ENCODE measurements around the gene HTRA1.

HTRA1 gene

DNA sequence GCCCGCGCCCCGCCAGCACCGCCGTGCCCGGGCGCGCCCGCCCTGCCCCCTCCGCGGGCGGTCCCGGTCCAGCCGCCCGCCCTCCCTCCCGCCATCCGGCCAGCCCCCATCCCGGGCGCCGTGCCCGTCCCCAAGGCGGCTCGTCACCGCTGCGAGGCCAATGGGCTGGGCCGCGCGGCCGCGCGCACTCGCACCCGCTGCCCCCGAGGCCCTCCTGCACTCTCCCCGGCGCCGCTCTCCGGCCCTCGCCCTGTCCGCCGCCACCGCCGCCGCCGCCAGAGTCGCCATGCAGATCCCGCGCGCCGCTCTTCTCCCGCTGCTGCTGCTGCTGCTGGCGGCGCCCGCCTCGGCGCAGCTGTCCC lies at the start of gene HTRA1:
Gene HTRA1 (plus strand): TSS at position 187 of the 362 bp plus-strand sequence. CDS start 100 bp downstream, at position 287.
- DNase-seq: no peak

DNA sequence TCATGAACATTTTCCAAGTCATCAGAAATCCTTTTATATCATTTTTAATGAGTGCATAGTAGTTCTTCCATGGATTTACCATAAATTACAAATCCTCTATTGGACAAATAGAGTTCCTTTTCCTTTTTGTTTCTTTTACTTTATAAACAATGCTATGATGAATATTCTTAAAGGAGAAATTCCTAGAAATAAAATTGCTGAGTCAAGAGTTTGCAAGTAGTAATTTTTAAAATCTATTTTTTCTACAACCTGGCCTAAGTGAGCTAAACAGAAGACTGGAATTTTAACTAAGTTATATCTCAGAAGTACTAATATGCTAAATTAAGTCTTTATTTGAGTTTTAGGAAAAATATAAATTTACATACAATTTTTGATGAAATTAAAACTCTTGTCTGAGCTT lies 48.0 kb upstream of the HTRA1 start:
- no peak for DNase-seq

DNA sequence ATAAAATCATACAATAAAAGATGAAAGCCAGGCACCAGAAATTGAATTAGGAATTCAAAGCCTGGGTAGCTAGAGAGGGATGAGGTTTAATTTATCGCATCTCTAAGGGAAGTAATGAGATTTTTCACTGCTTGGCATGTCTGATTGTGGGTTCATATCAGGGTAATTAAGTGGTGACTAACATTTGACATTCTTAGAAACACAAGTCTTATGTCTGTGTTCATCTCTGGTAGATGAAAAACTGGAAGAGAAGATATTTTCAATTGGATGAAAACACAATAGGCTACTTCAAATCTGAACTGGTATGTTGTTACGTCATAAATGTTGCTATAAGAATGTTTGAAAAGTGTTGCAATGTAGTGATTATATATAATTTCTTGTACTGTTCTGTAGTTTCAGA lies 43.7 kb upstream of the HTRA1 start:
- no peak for DNase-seq

DNA sequence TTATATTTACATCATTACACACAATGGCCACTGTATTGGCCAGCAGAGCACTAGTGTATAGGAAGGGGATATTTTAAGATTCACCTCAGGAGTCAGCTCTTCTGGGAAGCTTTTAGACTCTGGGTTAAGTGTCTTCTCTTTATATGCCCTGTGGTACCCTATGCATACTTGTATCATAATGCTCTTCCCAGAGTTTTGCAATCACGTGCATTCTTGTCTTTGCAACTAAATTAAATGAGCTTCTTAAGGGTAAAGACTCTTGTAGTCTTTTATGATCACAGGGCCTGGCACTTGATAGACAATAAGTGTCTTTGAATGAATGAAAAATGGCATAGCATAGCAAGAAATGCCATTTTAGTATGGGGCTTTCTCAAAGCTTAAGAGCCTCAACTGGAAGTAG lies 42.3 kb upstream of the HTRA1 start:
- DNase-seq: no peak

DNA sequence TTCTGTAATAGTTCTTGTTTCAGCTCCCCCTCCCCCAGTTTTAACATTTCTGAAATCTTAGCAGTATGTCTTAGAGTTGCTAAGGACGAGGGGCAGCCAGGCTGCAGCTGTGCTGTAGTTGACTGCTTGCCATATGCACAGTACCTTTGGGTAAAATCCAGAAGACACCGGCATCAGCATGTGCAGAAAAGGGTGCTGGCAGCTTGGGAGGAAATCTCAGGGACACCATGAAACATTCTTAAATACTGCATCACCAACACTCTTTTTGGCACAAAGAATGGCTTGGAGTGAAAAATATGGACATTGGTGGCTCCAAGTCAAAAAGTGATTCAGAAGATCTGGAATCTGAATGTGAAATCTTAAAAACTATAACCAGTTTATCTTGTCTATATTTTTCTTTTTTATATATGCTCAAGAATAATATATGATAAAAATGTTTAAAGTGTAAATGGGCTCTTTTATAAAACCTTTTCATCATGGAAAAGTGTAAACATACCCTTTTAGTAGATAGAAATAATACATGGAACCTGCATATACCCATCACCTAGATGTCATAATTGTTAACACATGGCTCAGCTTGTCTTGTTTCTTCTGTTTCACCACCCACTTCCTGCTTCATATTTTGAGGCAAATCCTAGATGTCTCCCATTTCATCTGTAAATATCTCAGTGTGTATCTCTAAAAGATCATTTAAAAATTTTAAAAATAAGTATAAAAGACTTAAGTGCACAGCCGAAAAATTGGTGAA lies 41.3 kb upstream of the HTRA1 start:
- no peak for DNase-seq

DNA sequence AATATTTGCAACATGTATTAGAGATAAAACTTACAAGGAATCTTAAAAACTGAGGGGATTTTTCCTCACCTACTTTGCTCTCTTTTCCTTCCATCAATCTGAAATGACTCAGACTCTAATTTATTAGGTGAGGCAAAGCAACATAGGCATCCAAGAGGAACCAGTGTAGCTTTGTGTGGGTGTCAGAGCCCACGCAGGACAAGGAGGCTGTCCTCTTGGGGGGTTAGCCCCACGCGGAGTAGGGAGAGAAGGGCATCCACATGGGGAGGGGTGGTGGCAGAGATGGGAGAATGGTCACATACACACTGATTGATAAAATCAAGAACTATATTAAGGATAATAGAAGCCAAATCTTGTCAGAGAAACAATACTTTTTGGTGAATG lies 40.7 kb upstream of the HTRA1 start:
- no peak for DNase-seq

DNA sequence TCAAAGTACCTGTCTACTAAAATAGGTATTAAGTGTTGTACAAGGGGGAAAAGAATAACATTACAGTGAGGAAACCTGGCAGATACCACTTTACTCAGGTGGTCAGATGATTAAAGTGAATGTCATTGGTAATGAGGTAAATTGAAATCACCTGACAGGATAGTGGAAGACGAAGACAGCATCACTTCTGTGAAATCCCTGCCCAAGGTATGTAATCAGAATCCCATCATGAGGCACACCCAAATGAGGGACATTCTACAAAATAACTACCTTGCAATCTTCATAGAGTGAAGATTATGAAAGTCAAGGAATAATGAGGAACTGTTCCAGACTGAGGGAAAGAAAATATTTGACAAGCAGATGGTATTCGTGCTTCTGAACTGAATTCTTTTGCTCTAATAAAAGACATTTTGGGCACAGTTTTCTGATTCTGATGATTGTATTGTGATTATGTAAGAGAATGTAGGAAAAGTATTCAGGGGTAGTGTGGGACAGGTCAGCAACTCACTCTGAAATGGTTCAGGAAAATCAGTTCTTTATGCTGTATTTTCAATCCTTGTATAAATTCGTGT lies 40.2 kb upstream of the HTRA1 start:
- no peak for DNase-seq

DNA sequence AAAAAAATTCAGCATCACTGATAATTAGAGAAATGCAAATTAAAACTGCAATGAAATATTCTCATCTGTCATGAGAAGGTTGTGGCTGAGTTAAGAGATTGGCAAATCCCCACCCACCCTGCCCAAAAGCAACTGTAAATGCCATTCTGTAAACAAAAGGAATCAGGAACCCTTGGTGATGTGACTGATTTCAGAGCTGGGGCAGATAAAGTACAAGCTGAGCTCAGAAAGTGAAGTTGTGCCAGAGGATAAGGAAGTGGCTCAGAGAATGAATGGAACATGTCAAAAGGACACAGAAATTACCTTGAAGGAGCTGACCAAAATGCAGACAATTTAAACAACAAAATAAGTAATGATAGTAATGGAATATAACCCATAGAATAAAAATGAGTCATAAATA lies 39.6 kb upstream of the HTRA1 start:
- no peak for DNase-seq

DNA sequence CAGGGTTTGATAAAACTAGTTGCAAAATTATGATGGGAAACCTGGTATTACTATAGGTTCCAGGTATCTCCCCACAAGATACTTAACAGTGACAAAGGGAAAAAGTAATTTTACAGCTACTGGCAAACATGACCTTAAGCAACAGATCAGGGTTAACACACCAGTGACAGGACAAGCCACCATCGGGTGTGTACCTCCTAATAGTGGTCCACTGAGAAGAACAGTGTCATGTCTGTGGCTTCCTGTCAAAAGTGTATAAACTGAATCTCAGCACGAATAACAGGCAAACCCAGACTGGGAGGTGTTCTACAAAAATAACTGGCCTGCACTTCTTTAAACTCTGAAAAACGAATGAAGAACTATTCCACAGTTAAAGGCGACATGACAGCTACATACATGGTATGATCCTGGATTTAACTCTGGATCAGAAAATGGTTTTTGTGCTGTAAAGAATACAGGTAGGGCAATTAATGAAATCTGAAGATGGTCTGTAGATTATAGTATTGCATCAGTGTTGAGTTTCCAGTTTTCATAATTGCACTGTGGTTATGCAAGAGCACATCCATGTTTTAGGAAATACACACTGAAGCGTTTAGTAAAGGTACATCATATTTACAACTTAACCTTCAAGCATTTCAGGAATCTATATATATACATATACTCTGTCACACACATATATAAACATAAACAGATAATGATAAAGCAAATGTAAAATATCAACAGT lies 38.9 kb upstream of the HTRA1 start:
- DNase-seq: no peak

DNA sequence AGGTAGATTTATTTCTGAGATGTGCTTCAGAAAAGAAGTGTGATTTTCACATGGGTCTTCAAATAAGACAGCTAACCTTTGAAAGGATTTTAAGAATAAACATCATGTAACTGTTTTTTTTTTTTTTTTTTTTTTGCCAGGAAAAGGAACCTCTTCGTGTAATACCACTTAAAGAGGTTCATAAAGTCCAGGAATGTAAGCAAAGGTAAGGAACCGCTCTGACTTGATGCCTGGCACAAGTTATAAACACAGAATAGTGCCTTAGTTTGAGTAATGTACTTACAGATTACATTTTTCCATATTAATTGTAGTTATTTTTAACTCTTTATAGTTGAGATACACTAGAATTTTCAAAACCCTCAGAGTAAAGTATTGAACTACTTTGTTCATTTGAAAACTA lies 37.3 kb upstream of the HTRA1 start:
- no peak for DNase-seq

DNA sequence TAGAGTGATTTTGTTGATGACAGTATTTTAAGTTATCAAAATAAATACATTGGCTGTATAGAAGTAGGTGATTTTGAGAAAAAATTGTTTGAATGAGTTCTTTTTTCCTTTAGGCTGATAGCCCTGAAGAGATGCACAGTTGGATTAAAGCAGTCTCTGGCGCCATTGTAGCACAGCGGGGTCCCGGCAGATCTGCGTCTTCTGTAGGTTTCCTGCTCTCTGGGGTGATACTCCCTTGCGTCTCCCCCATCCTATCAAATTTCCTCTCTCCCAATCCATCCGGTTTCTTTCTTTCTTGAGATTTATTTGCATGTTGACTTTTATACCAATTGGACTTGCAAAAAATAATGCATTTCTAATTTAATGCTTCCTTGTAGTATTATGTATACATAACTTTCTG lies 34.5 kb upstream of the HTRA1 start:
- no peak for DNase-seq

DNA sequence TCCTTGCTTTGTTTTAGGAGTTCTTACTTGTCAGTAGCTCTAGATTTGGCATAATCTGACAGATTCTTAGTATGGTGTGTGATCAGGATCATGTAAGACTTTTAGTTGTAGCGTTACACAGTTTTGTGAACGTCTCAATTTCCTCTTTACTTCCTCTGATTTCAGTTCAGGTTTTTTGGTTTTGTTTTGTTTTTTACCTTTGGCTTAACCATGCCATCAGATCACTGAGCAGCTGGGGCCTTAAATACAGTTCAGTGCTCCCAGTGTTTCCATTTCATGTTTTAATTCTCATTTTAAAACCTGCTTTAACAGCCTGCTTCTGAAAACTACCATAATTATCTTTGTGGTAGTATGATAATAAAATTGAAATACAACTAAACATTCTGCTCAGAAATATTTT lies 34.1 kb upstream of the HTRA1 start:
- no peak for DNase-seq

DNA sequence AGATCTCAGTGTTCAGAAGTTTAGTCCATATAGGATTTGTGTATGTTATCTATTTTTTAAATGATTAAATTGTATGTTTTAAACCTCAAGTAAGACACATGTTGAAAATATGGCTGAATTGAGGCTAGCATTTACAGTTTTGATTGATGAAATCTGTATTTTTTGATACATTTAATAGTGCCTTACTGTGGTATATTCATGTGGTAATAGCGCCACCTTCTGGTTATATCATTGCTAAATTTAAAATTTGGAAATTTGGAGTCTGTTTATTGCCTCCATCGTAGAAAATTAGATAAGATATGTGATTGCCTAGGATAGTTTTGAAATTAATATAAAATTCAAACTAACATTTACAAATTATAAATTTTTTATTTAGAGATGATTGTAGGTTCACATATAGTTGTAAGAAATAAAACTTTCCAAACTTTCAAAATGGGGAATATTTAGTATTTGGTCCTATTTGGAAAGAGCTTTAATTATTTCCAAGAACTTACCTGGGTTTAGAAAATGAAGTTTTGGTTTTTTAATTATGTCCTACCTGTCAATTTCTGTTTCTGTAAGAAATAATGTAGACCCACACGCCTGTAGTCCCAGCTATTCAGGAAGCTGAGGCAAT lies 26.0 kb upstream of the HTRA1 start:
- peak; percentile 5 for DNase-seq

DNA sequence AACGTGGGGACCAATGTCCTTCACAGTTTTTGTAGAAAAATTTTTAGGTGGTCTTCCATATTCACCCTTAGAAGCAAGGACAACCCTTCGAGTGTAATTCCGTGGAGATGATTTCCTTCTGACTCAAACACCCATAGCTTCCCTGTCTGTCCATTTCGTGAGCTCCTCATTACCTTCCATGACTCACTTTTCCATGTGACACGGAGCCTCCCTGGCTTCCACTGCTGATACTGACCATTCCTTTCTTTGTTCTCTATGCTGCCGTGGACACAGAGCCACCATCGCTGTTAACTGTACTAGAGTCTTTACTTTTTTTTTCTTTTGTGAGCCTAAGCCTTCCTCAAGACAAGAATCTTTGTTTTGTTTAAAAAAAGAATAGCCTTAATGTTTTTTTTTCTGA lies 19.4 kb upstream of the HTRA1 start:
- no peak for DNase-seq

DNA sequence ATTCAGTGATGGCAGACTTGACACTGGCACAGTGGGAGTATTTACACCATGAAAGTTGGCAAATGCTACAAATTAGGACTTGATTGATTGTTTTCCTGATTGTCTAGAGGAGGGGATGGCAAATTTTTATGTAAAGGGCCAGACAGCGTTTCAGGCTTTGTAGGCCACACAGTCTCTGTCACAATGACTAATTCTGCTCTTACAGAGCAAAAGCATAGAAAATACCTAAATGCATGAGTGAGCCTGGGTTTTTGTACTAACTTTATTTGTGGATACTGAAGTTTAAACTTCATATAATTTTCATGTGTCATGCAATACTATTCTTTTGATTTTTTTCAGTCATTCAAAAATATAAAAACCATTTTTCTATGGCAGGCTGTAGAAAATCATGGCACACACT lies 15.9 kb upstream of the HTRA1 start:
- no peak for DNase-seq

DNA sequence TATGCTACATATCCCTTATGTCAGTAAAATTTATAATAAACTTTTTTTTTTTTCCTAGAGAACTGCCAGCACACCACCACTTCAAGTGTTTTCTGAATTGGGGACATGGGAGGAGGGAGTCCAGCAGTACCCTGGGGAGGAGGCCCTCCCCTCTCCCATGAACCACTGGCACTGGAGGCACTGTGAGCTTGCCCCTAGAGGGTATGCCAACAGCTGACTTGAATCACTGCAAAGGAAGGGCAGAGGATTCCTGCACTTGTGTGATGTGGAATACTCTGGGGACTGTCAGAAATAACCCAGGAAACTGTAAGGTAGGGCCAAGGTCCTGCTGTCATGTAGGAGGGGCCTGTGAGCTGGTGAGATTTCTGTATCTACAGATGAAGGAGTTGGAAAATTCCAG lies 15.4 kb upstream of the HTRA1 start:
- no peak for DNase-seq

DNA sequence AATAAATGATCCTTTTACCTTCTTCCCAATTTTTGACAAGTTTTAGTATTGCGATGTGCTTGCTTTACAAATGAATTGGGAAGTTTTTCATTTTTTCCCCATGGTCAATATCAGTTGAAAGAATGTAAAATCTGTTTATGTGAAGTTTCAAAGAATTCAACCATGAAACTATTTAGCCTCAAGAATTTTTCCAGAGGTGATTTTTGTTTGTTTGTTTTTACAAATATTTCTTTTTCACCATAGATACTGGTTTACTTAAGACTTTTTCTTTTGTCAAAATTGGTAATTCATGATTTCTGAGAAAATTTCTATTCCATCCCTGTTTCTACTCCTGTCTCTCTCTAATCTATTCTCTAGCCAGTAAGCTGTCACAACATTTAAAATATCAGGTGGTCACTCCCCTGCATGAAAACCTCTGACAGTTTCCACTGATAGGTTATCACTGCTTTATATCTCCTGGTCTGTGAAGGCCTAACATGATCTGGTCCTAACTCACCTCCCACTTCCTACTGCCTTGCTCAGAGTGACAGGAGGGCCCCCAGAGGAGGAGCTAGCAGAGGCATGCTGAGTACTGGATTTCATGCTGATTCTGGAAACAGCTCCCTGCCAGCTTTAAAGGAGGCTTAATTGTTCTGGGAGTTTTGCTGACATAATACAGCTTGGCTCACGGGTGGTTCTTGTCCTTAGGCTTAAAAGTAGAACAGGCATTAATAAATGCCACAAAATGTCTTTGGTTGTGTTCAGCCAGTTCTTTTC lies 14.5 kb upstream of the HTRA1 start:
- DNase-seq: no peak

DNA sequence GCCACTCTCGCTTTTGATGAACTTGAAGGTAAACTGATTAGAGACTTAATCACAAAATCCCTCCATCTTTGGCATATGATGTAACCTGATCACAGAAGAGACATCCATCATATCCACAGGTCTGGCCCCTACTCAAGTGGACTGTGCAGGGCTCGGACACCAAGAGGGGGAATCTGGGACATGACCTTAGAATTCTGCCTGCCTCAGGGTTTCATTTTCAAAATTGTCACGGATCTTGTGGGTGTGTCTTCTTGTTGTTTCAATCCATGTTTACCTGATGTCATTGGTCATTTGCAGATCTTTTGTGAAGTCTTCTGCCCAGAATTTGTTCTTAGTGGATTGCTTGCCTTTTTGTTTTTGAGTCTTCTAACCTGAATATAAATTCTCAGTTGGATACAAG lies 12.8 kb upstream of the HTRA1 start:
- DNase-seq: no peak

DNA sequence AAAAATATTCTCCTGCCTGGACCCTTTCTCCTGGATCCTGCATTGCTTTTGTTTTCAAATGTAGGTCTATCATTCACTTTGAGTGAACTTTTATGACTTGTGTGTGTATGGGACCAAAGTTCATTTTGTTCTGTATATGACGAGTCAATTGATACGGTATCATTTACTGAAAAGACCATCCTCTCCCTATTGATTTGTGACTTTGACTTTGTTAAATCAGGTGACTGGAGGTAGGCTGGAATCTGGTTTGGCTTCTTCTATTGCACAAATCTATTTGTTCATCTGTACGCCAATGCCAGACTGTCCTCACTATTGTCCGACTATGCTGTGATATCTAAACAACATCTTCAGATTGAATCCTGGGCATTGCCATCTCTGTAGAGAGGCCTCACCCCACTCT lies 12.2 kb upstream of the HTRA1 start:
- no peak for DNase-seq

DNA sequence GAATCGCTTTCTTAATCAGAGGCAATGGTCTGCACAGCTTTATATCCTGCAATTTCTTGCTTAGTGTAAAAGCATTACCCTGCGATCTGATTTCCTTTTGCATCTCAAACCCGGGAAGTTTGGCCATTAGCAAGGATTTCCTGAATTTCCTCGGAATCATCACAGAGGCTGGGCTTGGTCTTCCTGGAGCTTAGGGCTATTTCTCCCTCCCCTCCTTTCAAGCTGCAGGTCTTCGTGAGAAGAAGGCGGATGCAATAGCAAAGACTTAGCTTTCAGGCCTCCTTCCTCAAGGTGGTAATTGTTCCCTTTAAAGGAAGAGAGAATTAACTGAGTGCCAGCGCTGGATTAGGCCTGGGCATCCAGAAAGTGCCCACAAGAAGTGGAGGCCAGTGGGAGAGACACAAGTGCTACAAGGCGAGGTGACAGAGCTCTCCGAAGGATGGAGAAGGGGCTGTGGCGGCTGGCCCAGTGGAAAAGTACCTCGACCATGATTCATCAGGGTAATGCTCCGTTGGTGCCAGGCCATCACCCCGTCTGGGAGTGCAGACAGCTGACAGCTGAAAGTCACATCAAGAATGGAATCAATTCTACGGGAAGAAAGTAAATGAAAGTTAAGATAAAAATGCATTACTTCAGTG lies 10.9 kb upstream of the HTRA1 start:
- no peak for DNase-seq

DNA sequence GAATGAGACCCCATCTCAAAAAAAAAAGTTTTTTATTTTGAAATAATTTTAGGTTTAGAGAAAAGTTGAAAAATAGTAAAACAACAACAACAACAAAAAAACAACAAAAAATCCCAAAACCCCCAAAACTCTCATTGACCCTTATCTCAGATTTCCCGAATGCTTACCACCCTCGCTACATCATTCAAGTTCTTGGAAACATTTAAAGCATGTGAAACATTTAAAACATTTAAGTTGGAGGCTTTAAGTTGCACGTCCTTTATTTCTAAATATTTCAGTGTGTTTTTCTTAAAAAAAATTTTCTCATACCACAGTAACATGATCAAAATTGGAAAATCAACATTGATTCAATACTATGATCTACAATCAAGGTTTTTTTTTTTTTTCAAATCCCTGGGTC lies 7.3 kb upstream of the HTRA1 start:
- no peak for DNase-seq

DNA sequence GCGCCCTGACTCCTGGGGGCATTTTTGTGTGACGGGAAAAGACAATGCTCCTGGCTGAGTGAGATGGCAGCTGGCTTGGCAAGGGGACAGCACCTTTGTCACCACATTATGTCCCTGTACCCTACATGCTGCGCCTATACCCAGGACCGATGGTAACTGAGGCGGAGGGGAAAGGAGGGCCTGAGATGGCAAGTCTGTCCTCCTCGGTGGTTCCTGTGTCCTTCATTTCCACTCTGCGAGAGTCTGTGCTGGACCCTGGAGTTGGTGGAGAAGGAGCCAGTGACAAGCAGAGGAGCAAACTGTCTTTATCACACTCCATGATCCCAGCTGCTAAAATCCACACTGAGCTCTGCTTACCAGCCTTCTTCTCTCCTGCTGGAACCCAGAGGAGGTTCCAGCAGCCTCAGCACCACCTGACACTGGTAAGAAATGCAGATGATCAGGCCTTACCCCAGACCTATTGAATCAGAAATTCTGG lies 6.7 kb upstream of the HTRA1 start, which contains the start of gene ARMS2:
Gene ARMS2 (plus strand): TSS at position 51 of the 478 bp plus-strand sequence. CDS start 75 bp downstream, at position 126.
- DNase-seq: no peak

All from NCI-H1694 (cell line).